Muscle of arm (tissue), 12 donors: ENCODE results near the gene CD55. TPM values are rescaled to one million over a fixed set of nuclear protein-coding genes. Genes with fewer than 3 reads are reported as not detected.

Experiments used
- DNase-seq: peaks from one replicate; pipeline ENCODE4 v3.0.0-alpha.2; 2013
- polyA plus RNA-seq, 12 donors: library from polyadenylated mRNA; unstranded; fragments of 120-200 nt; gene quantifications; one replicate each; pipeline ENCODE4 v1.2.1, GENCODE V29; 2013; ENCODE audit not compliant: insufficient read length in 12 of 12

Gene CD55
- polyA plus RNA-seq, 12 donors = 13.8 to 94.4 (median 22.3) TPM; not detected in 1

DNA sequence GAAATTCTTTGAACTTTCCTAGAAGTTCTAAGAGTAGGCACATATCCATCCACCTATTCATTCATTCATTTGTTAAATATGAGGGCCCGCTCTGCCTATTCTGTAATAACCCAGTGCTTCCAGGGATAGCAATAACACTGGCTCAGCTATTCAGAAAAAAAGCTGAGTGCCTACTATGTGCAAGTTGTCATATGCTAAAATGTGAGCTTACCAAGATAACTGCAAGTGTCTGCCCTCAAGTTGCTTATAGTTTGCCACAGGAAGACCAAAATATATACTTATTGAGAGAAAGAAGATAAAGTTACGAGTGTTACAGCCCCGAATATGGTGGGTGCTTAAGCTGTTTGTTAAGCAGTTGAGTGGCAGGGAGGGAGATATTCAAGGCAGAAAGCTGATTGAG is 39.6 kb downstream of the CD55 start:
- no peak for DNase-seq

DNA sequence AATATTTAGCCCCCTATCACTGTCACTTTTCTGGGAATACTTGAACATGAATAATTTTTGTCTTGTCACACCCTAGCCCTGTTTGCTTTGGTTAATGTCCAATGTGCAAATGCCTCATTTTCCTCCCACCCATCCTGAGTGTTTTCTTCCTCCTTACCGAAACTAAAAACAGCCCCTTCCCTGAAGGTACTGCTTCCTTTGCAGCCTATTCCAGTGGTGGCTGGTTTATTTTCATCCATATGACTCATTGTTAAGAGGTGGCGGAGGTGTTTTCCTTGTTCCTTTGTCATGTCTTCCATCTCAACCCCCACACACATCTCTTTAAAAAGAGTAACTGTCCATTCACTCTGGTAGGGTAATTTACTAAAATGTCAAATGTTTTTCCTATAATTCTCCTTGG is 40.4 kb downstream of the CD55 start:
- no peak for DNase-seq

DNA sequence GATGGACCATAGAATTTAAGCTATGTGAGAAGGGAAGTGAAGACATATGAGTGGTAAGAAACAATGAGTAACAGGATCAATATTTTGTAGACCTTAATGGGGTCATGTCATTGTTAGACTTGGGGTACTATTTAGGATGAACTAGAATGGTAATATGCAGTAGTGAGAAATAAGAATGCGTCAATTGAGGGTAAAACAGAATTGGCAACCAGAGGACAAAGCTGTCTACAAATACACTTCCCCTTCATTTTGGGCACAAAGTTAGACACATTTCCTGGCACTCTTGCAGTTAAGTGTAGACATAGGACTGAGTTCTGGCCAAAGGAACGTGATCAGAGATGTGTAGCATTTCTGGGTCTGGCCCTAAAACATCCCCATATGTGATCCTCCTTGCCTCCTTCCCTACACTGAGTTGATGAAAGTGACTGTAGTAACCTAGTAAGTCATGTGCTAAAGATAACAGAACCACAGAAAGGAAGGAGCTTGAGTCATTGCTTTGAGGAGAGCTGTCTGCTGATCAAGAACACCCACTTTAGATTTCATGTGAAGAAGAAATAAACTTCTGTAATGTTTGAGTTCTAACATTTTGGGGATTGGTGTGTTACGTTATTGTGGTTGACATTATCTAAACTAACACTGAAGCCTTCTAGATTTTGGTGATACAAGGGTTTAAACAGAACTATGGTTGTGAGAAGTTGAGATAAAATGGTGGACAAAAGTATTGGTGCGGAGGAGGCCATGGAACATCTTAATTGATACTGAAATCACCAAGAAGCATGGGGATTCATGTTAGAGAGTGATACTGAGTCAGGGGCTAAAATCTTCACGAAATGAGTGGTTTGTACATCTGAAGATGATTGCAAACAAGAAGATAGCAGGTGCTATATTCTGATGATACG is 41.7 kb downstream of the CD55 start:
- DNase-seq = no peak

DNA sequence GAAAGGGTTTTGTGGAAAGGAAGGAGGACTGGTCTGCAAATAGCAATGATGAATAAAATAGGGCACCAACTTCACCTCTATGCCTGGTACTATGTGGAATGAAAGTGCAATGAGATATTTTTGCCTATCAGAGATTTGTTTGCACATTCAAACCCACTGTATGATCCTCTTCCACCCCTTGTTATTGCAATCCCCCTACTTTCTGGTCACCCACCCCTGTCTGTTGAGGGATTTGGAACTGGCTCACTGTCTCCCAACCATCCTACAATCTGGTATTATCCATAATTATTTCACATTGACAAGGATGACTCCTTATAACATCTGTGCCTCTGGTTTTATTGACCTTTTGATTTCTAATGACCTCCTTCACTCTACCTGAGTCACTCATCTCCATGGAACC is 42.4 kb downstream of the CD55 start:
- DNase-seq = no peak

DNA sequence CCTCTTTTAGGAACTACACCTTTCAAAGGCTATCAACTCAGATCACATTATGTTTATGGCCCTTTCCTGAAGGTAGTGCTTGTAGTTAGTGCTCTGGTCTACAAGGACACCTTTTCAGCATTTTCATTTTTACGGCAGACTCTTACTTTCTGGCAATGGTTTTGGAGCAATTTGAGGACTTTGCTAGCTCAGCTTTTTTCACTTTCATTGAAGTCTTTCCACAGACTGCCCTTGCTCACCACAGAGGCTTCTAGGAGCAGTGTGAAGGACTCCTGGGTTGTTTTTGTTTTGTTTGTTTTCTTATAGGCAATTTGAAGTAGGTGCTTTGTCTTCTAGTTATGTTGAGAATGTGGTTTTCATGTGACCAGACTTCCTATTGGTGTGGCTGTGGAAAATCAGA is 43.1 kb downstream of the CD55 start:
- DNase-seq = no peak

DNA sequence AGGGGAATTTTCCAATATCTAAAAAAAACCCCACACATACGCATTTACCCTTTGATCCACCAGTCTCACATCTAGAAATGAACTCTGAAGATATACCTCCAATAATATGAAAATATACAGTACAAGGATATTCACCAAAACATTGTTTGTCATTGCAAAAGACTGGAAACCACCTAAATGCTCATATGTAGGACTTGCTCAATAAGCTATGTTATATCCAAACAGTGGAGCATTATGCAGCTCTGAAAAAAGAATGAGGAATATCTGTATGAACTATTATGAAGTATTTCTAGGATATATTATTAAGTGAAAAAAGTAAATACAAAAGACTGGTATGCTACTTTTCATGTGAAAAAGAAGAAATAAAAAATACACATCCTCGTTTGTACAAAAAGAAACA is 43.6 kb downstream of the CD55 start:
- DNase-seq = no peak

DNA sequence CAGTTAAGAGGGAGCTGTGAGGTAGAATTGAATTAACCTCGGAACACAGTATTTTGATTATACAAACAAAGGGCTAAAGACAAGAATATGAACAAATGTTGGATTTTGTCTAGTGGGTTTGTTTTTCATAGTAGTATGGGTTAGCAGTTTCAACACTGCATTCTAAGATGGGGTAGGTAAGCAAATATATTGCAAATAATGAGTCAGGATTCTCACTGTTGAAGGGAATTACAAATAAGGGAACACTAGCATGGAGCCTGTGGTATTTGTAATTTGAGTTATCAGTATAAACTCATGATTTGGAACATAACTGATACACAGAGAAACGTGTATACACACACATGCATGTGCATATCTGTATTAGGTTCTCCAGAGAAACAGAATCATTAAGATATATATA is 44.5 kb downstream of the CD55 start:
- DNase-seq = no peak

DNA sequence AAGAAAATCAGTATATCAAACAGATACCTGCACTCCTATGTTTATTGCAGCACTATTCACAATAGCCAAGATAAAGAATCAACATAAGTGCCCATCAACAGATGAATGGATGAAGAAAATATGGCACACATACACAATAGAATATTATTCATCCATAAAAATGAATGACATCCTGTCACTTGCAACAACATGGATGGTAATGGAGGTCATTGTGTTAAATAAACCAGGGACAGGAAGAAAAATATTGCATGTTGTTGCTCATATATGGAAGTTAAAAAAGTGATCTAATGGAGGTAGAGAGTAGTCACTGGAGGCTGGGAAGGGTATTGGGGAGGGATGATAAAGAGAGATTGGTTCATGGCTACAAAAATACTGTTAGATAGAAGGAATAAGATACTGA is 67.2 kb downstream of the CD55 start:
- DNase-seq = no peak

DNA sequence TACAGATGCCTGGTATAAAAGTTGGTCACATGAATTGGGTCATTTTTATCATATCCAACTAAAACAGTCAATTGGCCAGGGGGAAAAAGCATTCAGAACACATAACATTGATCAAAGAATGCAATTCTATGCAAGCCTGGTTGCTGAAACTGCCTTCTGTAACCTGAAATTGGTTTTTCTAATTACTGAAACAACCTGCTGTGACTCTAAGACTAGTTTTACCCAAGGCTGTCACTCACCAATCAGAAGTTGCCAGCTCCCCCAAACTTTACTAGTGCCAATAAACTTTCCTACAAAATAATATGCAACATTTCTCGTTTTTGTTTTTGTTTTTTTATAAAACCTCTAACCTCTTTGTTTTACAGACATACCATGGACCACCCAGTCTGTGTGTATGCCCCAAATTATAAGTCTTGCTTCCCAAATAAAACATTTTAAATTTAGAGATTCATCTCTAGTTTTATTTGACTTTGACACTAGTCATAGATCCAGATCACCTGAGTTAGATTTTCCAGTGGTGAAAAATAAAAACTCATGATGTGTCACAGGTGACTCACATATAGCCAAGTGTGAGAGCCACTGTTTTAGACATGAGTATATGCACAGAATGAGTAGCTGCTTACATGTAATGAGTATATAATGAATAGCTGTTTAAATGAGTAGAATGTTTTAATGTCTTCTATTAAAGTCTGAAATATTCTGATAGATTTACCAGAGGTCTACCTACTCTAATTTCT is 68.4 kb downstream of the CD55 start:
- DNase-seq = no peak

DNA sequence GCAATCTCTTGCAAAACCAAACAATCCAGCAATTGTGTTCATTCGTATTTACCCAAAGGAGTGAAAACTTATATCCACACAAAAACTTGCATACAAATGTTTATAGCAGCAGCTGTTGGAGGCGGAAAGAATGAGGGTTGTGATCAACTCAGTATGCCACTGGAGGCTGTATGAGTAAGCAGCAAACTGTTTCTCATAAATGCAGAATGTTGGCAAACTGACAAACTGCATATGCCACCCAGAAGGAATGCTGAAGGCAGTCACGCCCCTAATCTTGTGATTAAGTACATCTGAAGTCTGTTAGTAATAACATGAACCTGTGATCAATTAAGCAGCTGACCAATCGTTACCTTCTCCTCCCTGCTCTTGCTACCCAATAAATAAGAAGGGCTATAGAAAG is 72.1 kb downstream of the CD55 start:
- DNase-seq = no peak

DNA sequence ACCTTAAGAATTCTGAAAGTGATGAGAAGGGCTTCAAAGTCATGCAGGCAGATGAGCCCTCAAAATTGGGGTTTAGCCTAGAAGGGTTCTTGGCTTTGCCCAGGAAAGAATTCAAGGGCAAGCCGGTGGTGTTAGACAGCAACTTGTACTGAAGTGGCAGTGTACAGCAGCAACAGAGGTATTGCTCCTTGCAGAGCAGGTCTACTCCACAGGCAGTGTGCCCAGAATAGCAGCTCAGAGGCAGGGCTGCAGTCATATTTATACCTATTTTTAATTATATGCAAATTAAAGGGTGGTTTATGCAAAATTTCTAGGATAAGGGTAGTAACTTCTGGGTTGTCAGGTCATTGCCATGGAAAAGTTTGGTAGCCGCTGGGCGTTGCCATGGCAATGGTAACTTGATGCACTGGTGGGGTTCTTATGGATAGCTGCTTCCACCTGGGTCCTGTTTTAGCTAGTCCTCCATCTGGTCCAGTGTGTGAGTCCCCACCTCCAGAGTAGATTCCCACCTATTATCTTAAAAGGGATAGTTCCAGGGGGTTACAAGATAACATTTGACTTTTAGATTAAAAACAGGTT is 74.8 kb downstream of the CD55 start:
- DNase-seq = no peak

DNA sequence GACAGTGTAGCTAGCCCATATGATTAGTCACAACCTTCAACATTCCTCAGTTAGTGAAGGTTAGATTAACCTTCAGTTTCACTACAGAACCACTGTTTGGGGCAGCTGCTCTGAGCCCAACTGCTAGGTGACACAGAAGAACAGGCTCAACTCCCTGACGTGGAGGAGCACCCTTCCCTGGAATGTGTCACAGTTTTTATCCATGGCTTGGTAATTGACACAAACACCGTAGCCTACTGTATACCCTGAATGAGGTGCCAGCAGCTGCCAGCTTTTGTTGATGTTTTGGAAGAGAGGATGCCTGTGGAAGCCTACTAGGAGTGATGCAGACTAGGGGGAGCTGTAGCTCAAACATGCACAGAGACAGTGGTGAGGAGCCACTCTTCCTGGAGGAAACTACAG is 76.0 kb downstream of the CD55 start:
- no peak for DNase-seq

DNA sequence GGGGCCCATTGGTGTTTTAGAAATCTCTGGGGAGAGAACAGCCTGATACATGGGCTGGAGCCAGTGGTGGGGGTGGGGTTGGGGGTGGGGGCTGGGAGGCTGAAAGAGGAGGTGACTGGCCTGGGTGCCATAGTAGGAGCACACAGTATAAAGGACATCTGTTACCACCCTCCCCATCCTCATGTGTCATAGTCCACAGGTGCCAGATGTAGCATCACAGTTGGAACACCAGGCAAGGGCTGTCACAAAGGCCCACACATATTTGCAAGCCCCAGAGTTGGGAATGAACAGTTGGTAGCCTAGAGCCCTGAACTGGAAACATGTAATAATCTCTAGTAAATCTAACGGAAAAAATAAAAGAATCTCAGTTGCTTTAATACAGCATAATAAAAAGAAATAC is 77.5 kb downstream of the CD55 start:
- no peak for DNase-seq

DNA sequence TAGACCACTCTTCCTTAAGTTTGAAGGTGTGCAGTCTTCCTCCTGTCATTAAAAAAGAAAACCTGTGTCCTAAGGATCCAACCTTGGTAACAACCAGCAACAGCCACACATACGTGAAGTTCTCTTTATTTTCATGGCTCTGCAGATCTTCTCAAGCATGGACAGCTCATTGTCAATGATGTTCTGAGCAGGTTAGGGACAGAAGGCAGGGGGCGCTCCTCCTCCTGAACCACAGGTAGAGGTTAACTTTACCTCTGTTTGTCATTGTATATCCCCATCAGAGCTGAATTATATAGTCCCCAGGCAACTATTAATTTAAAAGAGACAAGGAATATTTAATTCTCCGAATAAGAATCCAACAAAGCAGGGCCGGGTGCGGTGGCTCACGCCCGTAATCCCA is 80.1 kb downstream of the CD55 start:
- no peak for DNase-seq

DNA sequence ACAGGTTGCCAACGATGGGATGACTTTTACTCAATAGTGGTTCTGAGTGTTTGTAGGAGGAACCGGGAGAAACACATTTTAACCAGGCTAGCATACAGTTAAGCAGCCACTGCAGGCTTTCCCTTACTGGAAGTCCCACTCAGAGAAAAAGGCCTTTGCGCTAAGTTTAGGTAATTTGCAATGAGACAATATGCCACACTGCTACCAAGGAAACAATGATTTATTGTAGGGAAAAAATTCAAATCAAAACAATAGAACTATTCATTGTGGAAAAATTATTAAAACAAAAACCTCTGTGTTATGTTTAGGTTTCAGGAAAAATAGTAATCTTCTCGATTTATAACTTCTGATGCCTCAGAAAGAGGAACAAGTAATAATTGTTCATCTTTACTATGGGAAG is 81.3 kb downstream of the CD55 start:
- no peak for DNase-seq

DNA sequence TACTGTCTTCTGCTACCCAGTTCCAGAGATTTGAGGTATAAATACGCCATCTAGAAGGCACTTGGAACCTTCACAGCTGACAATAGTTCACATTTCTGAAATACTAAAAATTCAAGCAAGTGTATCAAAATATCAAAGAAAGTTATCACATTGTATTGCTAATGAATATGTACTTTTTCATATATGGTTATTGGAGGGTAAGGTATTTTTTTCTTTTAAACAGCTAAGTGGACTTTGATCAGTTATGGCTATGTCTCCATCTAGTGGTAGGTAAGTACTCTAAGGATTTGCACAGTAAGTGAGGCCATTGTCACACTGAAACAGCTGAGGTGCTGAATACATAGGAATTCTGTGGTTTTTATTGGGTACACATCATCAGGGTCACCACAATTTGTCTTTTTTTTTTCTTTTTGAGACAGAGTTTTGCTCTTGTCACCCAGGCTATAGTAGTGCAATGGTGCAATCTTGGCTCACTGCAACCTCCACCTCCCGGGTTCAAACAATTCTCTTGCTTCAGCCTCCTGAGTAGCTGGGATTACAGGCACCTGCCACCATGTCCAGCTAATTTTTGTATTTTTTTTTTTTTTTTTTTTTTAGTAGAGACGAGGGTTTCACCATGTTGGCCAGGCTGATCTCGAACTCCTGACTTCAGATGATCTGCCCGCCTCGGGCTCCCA is 83.5 kb downstream of the CD55 start:
- DNase-seq = peak; percentile 43

DNA sequence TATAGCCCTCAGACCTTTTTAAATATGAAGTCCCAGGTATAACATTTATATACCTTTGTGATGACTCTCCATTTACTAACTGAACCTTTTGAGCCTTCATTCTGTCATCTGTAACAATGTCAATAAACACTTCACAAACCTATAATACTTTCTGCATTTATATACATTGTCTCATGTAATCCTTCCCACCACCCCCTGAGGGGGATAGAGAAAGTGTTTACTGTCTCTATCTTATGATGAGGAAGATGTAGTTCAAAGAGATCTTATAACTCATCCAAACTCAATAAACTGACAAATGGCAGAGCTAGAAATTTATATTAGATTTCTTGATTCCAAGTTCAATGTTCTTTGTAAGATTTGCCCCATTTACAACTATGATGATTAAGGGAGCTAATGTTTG is 84.3 kb downstream of the CD55 start:
- DNase-seq = no peak

DNA sequence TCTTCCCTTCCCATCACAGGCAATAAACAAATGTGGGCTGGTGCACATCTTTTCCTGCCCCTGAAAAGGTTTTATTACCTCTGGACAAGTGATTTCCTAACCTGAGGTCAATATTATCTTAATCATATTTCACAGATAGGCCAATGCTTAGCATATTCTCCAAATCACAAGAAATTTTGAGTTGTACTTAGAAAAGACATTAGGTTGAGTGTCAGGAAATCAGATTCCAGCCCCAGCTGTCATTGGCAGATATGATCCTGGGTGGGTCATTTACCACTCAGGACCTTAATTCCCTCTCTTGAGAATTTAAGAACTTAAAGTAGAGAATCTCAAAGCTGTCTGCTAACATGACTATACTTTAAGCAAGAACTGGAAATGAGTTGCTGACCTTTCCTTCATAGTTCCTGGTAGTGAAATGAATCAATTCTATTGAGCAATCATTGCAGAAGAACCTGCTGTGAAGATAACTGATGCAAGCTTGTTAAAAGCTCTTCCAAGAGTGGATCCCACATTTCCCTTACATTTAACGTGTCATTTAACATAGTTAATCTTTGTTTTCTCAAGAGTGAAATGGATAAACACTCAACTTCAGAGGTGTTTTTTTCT is 86.3 kb downstream of the CD55 start:
- DNase-seq = no peak
